Activated naive CD8-positive, alpha-beta T cell treated with anti-CD3 and anti-CD28 coated beads, Interleukin-2, amount 50 U/mL, for 16 hours (primary cell): ENCODE results near the gene TMEM217.
"Not testable (repeated sequence)": the region's sequence is repeated elsewhere in the genome, so short reads cannot be mapped to it uniquely, and the experiment has no call there.

ENCODE experiments used
- DNase-seq: peaks from one replicate; pipeline ENCODE4 v3.0.0-alpha.2; 2020; ENCODE audit warnings: low read depth, low spot score

TMEM217 gene

DNA sequence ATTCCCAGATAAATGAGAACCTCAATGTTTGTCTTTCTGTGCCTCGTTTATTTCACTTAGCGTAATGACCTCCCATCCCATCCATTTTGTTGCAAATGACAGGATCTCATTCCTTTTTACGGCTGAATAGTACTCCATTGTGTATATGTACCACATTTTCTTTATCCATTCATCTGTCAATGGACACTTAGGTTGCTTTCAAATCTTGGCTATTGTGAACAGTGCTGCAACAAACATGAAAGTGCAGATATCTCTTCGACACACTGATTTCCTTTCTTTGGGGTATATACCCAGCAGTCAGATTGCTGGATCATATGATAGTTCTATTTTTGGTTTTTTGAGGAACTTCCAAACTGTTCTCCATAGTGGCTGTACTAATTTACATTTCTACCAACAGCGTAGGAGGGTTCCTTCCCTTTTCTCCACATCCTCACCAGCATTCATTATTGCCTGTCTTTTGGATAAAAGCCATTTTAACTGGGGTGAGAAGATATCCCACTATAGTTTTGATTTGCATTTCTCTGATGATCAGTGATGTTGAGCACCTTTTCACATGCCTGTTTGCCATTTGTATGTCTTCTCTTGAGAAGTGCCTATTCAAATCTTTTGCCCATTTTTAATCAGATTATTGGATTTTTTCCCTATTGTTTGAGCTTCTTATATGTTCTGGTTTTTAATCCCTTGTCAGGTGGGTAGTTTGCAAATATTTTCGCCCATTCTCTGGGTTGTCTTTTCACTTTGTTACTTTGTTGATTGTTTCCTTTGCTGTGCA is 71.8 kb downstream of the TMEM217 start:
- DNase-seq, result not testable (repeated sequence)

DNA sequence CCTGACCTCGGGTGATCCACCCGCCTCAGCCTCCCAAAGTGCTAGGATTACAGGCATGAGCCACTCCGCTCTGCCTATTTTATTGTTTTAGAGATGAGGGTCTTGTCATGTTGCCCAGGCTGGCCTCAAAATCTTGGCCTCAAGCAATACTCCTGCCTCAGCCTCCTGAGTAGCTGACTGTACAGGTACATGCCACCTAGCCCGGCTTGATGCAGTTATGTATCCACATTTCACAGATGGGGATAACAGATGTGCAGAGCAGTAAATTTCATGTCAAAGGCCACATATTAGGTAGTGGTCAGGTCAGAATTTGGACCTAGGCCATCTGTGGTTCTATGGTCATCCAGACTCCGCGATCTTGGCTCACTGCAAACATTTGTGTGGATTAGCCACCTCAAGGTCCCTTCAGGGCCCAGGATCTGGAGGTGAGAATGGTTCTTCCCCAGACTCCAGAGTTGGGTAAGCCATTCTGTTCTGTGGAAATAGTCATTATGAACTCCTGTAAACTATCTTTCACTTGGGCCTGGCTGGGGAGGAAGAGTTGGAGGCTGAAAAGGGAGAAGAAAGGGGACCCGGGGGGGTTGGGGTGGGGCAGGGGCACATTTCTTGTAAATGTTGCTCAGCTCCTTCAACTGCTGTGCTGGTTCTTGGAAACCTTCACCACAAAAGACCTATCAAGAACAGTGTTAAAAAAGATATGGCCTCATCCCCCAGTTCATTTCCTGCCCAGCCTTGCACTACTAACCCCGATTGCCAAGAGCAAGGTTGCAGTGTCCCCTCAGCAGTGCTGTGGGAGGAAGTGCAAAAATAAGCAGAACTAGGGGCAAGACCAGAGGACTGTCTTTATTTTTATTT is 75.0 kb downstream of the TMEM217 start:
- DNase-seq, result no peak

DNA sequence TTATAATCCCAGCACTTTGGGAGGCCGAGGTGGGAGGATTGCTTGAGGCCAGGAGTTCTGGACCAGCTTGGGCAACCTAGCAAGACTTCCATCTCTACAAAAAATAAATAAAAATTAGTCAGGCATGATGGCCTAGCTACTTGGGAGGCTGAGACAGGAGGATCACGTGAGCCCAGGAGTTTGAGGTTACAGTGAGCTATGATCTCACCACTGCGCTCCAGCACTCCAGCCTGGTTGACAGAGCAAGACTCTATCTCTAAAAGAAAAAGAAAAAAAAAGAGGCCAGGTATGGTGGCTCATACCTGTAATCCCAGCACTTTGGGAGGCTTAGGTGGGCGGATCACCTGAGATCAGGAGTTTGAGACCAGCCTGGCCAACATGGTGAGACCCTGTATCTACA is 77.3 kb downstream of the TMEM217 start:
- not testable (repeated sequence) for DNase-seq

DNA sequence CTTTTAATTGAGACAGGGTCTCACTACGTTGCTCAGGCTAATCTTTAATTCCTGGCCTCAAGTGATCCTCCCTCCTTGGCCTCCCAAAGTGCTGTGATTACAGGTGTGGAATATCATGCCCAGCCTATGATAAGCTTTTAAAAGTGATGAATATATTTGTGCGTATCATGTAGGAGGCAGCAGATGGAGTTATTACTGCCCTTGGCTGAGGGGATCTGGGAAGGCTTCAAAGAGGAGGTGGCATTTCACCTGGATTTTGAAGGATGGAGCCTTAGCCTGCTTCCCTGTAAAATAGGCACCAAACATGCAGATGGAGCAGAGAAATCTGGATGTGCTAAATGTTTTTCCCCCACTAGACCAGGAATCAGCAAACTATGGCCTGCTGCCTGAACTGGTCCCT is 77.9 kb downstream of the TMEM217 start:
- no peak for DNase-seq

DNA sequence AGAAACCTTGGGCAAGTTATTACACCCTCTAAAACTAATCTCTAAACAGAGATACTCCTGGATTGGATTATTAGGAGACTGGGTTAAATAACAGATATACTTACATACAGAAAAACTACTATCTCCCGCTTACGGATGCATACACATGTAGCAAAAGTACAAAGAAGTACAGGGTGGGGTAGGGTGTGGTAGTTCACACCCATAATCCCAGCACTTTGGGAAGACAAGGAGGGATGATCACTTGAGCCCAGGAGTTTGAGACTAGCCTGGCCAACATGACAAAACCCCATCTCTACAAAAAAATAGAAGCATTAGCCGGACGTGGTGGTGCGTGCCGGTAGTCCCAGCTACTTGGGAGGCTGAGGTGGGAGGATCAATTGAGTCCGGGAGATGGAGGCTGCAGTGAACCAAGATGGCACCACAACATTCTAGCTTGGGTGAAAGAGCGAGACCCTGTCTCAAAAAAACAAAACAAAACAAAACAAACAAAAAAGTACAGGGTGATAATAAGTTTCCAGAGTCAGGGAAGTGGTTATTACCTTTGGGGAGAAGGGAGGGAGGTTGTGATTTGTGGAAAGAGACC is 79.9 kb downstream of the TMEM217 start:
- DNase-seq, result no peak

DNA sequence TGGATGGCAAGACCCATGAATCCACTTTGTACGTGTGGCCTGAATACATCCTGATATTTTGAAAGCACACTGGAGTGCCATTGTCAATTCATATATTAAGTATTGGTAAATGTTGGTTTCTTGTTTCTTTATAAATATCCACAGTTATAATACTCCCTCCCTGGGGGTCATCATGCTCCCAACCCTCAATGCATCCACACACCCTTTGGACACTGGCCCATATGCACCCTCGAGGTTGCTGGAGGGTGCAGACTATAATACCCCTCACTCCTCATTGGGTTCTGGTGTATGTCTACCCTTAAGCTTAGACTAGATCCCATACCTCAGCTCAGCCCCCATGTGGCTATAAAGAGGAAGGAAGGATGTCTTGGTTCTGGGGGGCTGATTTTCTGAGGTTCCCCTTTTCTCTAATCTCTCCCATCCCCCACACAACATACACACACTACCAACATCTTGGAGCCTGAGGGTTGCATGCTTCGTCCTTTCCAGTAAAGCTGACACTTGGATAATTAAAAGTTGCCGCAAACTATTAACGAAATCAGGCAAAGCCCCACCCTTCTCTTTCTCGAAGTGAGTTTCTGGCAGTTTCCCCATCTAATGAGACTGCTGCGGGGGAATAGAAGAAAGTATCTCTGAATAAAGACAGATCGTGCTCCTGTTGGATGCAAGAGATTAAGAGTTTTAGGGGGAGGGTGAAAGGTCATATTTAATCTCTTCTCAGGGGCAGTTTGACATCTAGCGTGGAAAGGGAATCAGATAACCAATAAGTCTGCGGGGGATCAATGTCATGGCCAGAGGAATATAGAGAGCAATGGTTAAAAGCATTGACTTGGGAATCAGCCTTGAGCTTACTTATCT is 80.6 kb downstream of the TMEM217 start:
- no peak for DNase-seq

DNA sequence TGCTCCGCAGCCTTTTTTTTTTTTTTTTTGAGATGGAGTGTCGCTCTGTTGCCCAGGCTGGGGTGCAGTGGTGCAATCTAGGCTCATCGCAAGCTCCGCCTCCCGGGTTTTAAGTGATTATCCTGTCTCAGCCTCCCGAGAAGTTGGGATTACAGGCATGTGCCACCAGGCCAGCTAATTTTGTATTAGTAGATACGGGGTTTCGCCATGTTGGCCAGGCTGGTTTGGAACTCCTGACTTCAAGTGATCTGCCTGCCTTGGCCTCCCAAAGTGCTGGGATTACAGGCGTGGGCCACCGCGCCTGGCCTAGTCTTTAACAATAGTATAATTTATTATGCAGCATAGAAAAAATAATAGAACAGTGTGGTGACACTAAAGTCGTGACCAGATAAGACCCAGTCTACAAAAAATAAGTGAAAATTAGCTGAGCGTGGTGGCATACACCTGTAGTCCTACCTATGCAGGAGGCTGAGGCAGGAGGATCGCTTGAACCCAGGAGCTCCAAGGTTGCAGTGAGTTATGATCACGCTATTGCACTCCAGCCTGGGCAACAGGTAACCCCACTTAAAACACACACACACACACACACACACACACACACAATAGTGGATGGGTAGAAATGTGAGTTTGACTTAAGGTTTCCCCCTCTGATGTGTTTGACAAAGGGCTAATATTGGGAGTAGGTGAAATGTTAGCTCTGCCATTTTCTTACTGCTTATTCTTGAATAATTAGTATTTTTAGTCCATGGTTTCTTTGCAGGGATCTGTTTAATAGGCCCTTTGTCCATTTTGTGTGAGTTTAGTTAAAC is 81.5 kb downstream of the TMEM217 start:
- no peak for DNase-seq

DNA sequence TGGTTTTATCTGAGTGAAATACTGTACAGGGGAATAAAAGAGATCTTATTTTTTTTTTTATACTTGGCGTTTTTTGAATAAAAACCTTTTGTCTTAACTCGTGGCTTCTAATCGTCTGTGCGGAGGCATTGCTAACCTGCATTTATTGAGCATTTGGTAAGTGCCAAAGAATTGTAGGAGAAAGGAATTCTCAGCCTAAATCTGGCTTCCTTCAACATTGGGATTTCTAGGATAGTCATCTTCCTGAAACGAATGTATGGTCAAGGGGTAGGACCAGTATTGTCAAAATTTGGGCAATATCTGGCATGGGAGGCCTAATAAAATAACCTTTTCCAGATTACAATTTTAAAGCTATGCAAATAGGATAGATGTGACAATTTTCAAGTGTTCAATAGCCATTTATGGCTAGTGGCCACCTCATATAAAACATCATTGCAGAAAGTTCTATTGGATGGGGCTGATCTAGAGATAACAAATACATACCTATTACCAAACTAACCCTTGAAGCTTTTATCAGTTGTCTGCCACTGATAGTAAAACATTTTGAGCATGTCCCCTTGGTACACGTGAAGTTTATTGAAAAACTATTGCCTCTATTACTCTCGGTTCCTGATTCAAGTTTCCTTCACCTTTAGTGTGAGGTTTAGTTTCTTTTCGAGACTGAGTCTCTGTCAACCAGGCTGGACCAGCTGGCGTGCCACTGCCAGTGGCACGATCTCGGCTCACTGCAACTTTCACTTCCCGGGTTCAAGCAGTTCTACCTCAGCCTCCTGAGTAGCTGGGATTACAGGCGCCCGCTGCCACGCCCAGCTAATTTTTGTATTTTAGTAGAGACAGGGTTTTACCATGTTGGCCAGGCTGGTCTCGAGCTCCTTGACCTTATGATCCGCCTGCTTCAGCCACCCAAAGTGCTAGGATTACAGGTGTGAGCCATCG is 82.3 kb downstream of the TMEM217 start:
- DNase-seq, result no peak

DNA sequence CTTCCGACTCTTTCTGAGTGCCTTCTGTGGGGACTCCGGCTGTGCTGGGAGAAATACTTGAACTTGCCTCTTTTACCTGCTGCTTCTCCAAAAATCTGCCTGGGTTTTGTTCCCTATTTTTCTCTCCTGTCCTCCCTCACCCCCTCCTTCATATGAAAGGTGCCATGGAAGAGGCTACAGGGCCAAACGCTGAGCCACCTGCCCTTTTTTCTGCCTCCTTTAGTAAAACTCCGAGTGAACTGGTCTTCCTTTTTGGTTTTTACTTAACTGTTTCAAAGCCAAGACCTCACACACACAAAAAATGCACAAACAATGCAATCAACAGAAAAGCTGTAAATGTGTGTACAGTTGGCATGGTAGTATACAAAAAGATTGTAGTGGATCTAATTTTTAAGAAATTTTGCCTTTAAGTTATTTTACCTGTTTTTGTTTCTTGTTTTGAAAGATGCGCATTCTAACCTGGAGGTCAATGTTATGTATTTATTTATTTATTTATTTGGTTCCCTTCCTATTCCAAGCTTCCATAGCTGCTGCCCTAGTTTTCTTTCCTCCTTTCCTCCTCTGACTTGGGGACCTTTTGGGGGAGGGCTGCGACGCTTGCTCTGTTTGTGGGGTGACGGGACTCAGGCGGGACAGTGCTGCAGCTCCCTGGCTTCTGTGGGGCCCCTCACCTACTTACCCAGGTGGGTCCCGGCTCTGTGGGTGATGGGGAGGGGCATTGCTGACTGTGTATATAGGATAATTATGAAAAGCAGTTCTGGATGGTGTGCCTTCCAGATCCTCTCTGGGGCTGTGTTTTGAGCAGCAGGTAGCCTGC is 83.2 kb downstream of the TMEM217 start:
- no peak for DNase-seq

DNA sequence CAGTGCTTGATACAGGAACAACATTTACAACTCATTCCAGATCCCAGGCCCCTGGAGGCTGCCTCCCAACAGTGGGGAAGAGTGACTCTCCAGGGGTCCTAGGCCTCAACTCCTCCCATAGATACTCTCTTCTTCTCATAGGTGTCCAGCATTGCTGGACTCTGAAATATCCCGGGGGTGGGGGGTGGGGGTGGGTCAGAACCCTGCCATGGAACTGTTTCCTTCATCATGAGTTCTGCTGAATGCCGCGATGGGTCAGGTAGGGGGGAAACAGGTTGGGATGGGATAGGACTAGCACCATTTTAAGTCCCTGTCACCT is 83.8 kb downstream of the TMEM217 start:
- DNase-seq, result no peak

DNA sequence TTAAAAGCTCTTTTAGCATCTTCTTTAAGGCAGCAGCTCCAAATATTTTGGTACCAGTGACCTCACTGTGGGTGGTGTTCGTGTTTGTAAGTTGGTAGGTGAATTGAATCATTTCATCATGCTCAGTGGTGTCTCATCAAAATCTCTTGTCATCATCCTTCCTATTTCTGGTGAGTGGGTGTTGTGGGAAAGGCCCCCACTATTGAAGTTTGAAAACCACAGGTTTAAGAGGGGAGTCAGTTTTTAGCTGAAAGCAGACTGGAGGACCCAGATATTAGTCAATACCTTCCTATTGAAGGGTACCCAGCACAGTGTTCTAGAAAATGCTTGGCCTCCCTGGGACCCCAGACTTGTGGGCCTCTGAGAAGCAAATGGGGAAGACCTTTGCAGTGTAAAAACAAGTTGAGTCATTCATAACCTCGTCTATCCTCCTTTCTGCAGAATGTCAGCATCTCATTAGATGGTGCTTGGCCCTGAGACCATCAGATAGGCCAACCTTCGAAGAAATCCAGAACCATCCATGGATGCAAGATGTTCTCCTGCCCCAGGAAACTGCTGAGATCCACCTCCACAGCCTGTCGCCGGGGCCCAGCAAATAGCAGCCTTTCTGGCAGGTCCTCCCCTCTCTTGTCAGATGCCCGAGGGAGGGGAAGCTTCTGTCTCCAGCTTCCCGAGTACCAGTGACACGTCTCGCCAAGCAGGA is 84.3 kb downstream of the TMEM217 start:
- DNase-seq, result no peak

DNA sequence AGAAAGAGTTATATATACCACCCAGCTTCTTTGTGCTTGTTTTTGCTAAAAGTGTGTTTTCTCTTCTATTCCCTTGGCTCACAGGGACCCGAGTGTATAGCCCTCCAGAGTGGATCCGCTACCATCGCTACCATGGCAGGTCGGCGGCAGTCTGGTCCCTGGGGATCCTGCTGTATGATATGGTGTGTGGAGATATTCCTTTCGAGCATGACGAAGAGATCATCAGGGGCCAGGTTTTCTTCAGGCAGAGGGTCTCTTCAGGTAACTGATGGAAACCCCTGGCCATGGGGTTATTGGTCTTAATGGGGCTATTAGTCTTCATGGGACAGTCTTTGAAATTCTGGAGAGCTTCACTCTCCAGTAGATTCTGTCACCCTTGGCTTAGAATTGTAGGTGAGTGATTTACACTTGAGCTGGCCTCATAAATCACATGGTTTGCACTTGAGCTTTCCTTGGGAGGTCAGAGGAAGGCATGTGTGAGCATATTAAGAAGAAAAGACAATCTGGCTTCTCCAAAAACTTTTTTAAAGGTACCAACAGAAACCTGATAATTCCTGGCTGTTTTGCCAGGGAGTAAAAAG is 84.9 kb downstream of the TMEM217 start:
- no peak for DNase-seq

DNA sequence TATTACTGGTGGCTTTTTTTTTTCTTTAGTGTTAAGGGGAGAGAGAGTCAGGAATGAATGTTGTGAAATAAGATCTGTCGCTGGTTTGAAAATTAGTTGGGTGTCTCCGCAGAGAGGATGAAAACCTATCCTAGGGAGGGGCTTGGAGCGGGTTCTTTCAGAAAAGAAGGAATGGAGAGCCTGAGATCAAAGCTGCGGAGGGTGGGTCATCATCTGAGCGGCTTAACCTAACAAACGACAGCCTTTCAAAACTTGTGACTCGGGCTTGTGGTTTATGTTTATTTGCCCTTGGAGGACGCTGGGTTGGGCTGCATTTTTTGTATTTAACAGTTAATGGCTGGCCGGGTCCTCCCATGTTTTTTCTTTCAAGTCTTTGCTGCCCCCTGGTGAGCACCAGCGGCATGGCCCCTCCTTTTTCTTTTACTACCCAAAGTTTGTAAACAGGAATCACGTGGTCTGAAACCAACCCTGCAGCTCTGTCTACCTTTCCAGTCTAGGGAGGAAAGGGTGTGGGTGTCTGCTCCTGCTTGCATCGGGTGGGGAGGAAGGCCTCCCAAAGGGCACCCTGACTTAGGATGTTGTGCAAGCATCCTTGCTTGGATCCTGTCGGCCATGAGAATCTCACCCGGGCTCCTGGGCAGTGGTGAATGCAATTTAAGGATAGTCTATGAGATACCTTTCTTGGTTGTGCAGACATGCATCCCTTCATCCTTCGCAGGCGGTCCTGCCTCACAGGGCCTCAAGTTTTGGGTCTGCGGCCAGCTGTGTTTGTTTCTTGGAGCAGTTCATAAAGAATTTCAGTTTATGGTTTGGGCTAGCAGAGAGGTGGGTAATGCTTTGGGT is 85.8 kb downstream of the TMEM217 start:
- DNase-seq, result peak; percentile 70

DNA sequence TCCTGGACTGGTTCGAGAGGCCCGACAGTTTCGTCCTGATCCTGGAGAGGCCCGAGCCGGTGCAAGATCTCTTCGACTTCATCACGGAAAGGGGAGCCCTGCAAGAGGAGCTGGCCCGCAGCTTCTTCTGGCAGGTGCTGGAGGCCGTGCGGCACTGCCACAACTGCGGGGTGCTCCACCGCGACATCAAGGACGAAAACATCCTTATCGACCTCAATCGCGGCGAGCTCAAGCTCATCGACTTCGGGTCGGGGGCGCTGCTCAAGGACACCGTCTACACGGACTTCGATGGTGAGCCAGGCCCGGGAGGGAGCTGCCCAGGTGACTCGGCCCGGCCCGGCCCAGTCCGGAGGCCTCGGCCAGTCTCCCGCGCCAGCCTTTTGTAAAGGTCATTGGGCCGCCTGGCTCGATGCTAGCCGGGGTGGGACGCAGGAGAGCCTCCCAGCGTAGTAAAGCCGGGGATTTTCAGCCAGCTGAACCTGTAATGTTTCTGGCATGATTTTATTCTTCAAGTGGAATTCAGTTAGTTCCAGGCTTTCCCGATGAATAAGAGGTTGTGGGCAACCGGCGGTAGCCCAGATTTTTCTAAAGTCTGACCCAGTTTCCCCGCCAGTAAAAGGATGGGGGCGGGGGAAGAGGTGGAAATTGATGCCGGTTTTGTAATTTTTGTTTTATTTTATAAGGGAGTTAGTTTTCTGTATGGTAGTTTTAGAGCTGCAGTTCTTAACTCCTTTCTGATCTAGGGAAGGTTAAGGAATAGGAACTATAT is 86.6 kb downstream of the TMEM217 start:
- no peak for DNase-seq

DNA sequence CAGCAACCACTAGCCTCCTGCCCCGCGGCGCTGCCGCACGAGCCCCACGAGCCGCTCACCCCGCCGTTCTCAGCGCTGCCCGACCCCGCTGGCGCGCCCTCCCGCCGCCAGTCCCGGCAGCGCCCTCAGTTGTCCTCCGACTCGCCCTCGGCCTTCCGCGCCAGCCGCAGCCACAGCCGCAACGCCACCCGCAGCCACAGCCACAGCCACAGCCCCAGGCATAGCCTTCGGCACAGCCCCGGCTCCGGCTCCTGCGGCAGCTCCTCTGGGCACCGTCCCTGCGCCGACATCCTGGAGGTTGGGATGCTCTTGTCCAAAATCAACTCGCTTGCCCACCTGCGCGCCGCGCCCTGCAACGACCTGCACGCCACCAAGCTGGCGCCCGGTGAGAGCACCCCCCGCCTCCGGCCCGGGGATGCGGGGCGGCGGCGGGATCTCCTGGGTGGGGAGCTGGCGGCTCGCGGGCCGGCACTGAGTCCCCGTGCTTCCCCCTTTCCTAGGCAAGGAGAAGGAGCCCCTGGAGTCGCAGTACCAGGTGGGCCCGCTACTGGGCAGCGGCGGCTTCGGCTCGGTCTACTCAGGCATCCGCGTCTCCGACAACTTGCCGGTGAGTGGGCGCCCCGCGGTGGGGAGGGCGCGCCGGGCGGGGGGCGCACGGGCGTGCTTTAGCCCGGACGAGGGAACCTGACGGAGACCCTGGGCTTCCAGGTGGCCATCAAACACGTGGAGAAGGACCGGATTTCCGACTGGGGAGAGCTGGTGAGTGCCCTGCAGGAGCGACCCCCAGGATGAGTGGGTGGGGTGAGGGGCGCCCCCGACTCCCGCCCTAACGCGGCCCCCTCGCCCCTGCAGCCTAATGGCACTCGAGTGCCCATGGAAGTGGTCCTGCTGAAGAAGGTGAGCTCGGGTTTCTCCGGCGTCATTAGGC is 87.4 kb downstream of the TMEM217 start:
- no peak for DNase-seq
